Measurements from ENCODE around the gene MIDN.

Gene MIDN

DNA sequence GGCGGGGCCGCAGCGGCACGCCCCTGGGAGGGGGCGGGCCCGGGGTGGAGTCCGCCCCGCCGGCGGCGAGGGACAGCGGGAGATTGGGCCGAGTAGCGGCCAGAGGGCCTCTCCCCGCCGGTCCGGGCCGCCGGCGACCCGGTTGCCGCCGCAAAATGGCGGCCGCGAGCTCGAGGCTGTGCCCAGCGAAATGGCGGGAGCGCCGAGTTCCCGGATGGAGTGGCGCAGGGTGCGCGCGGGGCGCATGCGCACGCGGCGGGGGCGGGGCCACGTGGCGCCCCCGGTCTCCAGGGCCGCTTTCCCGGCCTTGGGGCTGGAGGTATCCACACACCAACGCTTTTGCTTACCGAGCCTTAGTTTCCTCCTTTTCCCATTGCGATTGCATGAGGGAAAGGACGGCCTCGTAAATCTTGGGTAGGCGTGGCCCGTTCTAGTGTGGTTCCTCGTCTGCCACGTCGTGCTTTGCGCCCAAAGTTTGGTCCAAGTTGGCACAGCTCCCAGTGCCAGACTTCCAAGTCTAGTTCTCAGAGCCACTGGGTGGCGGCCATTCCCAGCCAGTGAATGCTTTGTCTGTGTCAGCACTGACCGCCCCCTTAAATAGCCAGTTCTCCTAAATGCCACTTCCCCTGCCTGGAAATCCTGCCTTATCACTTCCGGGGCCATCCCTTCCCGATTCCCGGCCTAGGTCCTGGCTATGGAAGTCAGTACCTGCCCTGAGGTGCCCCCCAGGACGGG is 21.3 kb downstream of the MIDN start:
- peak; percentile 85 for DNase-seq (ENCODE audit: low spot score)

DNA sequence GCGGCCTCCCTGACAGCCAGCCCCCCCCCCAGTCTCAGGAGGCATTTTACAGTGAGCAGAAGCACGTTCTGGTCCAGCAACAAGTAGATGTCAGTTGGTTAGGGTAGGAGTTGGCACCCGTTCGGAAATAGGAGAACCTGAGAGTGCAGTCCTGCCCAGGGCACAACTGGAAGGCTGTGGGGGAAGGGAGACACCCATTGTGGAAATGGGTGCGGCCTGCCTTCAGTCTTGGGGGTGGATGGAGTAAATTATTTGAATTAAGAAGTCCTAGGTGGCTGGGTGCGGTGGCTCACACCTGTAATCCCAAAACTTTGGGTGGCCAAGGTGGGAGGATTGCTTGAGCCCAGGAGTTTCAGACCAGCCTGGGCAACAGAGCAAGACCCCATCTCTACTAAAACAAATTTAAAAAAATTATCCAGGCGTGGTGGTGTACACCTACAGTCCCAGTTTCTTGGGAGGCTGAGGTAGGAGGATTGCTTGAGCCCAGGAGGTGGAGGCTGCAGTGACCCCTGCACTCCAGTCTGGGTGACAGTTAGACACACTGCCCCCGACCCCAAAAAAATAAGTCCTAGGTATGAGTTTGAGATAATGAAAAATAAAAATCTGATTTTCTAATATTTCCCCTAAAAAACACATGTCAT is 21.9 kb downstream of the MIDN start:
- no peak for DNase-seq (ENCODE audit: low spot score)

DNA sequence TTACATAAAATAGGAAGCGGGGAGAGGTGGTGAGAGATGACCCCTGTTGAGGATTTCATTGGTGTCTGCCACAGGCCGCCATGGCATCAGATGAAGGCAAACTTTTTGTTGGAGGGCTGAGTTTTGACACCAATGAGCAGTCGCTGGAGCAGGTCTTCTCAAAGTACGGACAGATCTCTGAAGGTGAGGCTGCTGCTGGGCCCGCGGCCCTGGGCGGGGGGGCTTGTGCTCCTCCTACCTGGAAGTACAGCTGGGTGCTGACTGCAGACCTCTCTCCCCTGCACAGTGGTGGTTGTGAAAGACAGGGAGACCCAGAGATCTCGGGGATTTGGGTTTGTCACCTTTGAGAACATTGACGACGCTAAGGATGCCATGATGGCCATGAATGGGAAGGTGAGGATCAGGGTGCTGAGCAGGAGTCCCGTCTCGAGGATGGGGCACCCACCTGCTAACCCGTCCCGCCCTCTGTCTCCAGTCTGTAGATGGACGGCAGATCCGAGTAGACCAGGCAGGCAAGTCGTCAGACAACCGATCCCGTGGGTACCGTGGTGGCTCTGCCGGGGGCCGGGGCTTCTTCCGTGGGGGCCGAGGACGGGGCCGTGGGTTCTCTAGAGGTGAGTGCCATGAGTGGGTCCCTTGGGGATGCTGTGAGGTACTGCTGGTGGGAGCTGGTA is 22.6 kb downstream of the MIDN start:
- DNase-seq (ENCODE audit: low spot score): no peak

DNA sequence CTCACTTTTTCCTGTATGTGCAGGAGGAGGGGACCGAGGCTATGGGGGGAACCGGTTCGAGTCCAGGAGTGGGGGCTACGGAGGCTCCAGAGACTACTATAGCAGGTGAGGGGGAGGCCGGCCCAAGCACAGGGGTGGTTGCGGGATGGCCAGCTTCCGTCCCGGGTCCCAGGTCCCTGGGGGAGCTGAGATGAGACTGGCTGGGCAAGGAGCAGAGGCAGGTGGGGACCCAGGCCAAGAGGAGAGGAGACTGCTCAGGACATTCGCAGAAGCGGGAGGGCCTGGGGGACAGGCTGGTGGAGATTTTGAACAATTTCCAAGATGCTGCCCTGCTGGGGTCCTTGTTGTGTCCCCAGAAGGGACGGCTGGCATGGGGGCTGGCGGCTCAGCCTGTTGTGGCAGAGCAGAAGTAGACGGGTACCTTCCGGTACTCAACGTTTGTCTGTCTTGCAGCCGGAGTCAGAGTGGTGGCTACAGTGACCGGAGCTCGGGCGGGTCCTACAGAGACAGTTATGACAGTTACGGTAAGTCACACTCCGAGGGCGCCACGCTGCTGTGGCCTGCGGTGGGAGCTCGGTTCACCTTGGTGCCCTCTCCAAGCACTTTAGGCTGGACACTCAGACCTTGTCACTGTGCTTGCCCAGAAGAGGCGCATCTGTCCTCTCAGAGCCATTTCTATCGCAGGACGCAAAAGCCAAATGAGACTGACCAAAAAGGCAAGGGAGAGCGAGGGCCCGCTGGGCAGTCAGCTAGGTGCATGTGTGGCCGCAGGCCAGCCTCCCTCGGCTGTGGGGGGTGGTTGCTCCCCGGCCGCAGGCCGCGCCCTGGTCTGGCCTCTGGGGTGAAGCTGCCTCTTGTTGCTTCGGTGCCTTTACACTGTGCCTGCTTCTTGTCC is 23.4 kb downstream of the MIDN start:
- no peak for DNase-seq (ENCODE audit: low spot score)

DNA sequence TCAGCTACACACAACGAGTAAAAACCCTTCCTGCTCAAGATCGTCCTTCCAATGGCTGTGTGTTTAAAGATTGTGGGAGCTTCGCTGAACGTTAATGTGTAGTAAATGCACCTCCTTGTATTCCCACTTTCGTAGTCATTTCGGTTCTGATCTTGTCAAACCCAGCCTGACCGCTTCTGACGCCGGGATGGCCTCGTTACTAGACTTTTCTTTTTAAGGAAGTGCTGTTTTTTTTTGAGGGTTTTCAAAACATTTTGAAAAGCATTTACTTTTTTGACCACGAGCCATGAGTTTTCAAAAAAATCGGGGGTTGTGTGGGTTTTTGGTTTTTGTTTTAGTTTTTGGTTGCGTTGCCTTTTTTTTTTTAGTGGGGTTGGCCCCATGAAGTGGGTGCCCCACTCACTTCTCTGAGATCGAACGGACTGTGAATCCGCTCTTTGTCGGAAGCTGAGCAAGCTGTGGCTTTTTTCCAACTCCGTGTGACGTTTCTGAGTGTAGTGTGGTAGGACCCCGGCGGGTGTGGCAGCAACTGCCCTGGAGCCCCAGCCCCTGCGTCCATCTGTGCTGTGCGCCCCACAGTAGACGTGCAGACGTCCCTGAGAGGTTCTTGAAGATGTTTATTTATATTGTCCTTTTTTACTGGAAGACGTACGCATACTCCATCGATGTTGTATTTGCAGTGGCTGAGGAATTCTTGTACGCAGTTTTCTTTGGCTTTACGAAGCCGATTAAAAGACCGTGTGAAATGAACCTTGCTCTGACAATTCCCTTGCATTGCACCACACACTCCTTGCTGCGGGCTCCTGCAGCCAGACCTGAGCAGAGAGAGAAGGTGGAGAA is 24.3 kb downstream of the MIDN start:
- no peak for DNase-seq (ENCODE audit: low spot score)

DNA sequence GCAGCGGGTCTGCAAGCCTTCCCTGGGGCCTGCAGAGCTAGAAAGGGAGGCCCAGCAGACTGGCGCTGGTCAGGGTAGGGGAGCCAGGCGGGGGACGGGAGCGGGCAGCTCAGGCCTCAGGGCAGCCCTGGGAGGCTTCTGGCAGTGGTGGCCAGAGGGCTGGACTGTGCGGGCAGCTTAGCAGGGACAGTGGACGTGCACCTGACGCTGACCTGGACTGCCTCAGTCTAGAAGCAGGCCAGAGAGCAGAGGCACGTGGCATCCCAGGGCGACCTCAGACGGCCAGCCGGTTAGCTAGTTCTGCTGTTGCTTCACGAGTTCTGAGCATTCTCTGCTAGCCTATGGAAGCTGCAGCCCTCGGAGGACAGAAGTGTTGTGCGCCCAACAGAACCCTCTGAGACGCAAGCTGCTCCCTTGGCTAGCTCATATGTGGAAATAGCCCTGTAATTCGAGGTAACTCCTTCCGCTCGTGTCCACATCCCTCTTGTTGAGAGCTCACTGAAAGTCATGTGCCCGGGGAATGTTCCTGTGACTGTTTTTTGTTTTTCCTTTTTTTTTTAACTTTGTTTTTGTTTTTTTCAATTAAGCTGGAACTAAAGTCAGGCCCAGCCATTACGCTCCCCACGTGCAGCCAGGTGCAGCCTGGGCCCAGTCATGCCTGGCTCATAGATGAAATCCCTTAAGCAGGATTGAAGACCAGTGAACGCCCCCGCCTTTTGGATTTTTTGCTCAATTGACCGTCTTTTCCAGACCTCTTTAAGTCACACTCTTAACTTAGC is 25.1 kb downstream of the MIDN start:
- DNase-seq (ENCODE audit: low spot score): no peak

DNA sequence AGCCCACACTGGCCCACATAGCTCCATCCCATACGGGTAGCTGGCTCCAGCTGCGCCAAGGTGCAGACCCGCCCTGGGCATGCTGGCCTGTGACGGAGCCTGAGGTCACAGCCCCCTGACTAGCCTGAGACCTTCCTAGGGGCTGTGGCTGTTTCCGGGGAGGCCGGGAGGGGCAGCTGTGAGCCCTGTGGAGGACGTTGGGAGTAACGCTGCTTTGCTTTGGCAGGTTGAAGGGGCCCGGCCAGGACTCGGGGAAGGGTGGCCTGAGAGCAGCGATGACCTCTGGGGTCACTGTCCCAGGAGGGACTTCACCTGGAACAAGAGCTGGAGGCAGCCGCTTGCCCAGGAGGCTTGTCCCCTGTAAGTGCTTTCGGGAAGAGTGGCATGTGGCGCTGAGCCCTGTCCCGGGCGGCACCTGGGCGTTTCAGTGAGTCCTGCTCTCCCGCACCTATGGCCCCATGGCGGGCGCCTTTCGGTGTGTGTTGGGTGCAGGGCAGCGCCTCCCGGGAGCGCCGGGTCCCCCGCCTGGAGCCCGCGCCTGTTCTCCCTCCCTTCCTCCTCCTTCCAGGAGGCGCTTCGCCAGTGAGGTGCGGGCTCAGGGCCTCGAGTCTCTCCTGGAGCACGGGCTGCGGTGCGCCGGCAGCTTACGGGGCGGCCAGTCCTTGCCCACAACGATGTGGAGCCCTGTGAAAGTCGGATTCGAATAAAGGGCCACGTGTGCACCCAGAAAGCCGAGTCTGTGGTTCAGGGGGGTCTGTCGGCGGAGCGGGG is 25.9 kb downstream of the MIDN start:
- no peak for DNase-seq (ENCODE audit: low spot score)

DNA sequence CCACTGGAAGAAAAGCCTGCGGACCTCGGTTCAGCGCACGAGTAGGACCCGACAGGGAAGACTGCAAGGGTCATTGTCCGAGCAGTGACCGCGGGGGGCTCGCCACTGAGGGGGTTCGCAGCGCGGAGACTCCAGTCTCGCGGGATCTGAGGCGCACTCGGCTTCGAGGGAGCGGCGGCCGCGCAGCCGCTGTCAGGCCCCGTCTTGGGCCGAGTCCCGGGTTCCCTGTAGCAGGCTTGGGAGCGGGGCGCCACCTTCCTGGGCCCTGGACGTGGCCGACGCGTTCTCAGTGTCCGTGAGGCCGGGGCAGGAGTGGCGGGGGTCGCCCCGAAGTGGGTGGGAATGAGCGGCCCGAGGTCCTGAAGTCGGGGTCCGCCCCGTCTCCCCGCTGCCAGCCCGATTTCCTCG is 26.5 kb downstream of the MIDN start:
- no peak for DNase-seq (ENCODE audit: low spot score)

DNA sequence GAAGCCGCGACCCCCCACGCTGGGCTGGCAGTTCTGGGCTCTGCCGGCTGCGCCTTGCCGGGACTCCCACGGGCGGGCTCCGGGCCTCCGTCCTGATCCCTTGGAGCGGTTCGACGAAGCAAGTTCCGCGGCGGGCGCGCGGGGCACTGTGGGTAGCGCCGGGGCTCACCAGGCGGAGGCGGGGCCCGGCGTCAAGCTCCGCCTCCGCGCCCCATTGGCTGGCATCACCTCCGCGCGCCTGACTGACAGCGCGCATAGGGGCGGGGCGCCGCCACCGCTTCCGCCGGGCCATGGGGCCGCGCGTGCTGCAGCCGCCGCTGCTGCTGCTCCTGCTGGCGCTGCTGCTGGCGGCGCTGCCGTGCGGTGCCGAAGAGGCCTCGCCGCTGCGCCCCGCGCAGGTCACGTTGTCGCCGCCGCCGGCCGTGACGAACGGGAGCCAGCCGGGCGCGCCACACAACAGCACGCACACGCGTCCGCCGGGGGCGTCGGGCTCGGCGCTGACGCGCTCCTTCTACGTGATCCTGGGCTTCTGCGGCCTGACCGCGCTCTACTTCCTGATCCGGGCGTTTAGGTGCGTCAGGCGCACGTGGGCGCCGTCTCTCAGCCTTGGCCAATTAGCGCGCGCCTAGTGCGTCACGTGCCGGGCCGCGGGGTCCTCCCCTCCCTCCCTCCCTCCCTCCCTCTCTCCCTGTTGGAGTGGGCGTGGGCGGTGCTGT is 27.0 kb downstream of the MIDN start, which contains the start of gene FAM174C:
Gene FAM174C, plus strand, starts transcription at position 271 of the 716 bp plus-strand sequence. Its CDS starts 20 bp downstream, at position 291.
- DNase-seq (ENCODE audit: low spot score): peak; percentile 96

DNA sequence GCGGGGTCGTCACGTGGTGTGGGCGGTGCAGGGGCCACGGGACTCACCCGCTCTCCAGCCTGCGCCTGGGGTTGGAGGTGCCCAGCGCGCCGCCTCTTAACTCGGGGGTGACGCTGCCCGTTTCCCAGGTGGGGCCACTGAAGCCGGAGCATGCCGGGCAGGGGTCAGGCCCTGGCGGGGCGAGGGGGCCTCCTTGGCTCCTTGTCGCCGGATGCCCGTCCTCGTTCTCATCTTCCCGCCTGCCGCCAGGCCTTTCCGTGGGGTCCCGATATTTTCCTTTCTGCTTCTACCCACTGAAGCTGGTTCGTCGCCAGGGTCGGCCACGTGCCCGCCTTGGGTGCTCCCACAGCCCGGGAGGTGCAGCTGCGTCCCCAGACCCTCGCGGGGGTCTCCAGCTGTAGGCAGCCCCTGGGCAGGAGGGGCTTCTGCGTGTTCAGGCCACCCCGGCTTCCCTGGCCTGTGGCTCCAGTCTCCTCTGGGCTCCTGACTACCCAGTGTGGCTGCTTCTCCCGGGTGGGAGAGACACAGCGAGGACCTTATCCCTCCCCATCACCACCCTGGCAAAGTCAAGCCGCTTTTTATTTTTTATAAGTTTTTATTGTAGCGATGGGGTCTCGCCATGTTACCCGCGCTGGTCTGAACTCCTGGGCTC is 27.7 kb downstream of the MIDN start:
- DNase-seq (ENCODE audit: low spot score): no peak

DNA sequence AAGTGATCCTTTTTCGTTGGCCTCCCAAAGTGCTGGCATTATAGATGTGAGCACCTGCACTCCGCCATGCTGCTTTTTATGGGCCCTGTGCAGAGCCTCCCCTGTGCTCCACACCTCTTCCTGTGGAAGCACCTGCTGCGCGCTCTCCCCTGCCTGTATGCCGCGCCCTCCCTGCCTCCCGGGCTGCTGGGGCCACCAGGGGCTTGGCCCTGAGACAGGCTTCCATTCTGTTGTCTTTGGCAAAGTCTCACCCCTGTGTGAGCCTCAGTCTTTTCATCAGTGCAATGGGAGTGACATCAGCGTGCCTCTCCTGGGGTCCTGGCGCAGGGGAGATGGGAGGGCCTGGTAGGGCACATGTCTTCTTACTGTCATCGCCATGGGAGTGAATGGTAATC is 28.2 kb downstream of the MIDN start:
- no peak for DNase-seq (ENCODE audit: low spot score)

DNA sequence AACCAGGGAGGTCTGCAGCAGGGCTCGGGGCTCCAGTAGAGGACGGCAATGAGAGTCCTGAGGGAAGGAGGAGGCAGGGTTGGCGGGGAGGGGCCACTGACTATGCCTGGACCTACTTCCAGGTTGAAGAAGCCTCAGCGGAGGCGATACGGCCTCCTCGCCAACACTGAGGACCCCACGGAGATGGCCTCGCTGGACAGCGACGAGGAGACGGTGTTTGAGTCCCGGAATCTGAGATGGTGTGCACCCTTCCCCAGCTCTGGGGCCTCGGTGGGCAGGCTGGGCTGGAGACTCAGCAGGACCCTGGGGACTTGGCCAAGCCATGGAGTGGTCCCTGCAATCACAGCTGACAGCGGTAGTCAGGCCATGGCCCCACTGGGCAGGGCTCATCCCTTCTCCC is 28.7 kb downstream of the MIDN start:
- DNase-seq (ENCODE audit: low spot score): no peak

DNA sequence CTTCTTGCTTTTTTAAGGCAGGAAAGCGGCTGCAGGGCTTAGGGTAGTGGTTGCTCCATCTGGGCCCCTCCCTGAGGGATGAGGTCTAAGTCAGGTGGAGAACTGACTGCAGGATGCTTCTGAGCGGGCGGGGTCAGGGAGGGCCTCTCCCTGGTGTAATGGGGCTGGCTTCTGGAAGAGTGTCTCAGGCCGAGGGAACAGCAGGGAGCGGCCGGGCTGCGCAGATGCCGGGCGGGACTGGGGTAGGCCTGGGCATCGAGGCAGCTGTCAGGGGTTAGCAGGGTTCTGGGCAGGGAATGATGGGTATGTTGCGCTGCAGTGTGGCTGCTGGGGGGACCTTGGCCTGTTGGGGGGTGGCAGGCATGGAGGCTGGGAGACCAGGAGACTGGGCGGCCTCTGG is 29.7 kb downstream of the MIDN start:
- DNase-seq (ENCODE audit: low spot score): no peak

DNA sequence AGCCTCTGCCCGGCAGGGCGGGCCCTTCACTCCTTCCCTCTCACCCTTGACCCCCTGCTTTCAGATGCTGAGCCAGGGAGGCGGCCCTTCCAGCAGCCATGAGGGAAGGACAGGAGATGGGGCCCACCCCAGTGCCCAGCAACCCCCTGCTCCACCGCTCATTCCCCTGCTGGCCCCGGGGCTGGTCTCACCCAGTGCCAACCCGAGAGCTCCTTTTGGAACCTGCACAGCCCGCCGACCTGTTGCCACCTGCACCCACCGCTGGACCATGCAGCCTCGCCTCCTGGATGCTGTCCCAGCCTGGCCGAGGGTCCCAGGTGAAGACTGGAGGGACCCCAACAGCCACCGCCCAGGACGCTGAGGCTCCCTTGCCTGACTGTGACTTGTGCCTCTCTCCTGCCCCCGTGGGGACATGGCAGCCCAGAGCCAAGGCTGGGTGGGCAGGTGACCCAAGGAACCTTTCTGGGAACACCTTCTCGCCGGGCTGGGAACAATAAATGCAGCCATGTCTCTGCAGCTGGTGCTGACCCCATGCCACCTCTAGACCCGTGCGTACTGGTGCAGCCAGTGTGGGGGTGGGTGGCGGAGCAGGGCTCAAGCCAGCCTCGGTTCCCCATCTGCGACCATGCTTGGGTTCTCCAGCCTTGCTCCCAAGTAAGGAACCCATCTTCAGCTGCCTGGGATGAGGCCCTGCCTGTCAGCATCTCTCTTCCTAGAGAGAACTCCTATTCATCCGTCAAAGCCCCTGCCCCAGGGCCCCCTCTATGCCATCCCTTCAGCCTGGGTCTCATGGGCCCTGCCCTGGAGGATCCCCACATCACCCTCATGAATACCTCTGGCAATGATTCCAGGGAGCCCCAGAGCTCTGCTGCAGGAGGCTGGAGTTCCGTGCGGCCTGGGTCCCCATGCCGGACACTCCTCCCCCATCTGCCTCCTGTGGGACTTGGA is 30.6 kb downstream of the MIDN start:
- no peak for DNase-seq (ENCODE audit: low spot score)

DNA sequence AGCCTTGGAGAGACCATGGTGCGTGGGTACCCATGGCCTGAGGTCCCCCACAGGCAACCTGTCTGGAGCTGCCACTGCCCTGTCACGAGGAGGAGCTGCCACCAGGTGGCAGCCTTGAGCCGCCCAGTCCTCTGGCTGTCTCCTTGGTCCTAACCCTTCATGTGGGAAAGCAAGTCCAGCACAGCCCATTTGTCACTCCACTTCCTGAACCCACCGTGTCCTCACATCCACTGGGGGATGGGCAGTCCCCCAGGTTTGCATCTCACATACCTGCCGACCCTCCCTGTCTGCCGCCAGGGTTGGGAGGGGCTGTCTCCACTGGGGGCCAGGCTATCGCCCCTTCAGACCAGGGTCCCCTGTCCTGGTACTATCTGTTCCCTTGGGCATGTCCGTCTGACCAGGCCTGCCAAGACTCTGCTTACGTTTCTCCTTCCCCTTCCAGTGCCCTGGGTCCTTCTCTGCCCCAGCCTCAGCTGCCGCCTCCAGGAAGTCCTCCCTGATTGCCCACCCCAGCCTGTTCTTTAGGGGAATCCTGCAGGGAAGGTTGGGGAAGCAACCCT is 31.5 kb downstream of the MIDN start:
- DNase-seq (ENCODE audit: low spot score): peak; percentile 87
